Ovary (tissue), 9 donors: Measurements from ENCODE around the gene FGD3. TPM values are rescaled to one million over a fixed set of nuclear protein-coding genes. Genes with fewer than 3 reads are reported as not detected.

Experiments used
- DNase-seq, 5 donors: peaks; one replicate each; pipeline ENCODE4 v3.0.0-alpha.2; 2019 to 2020
- H3K27ac ChIP-seq, 2 donors: fragments of 200-600 bp; one replicate each; pipeline versions ENCODE4 v1.5.1 to v1.8.0; 2019 to 2022
- H3K27me3 ChIP-seq: fragments of 200-600 bp; one replicate; pipeline ENCODE4 v1.8.0; 2022
- H3K36me3 ChIP-seq: fragments of 200-600 bp; sonication (generic); one replicate; pipeline ENCODE4 v1.5.1; 2019
- H3K4me1 ChIP-seq: one replicate; pipeline ENCODE4 v1.8.1; 2013; ENCODE audit warnings: mild to moderate bottlenecking, moderate library complexity; ENCODE audit not compliant: insufficient read depth
- H3K4me3 ChIP-seq: fragments of 200-600 bp; sonication (generic); one replicate; pipeline ENCODE4 v1.5.1; 2017
- H3K9me3 ChIP-seq, 2 donors: fragments of 200-600 bp in 1 of 2; sonication (generic) in 1 of 2; one replicate each; pipeline versions ENCODE4 v1.5.1 to v1.8.1; 2013 to 2019; ENCODE audit warnings: mild to moderate bottlenecking in 1 of 2, moderate library complexity in 1 of 2
- CTCF ChIP-seq, 3 donors: fragments of 450-650 bp in 2 of 3; fragments of 200-600 bp in 1 of 3; IDR thresholded peaks; one replicate each; pipeline versions ENCODE4 v1.5.1 to v1.8.0; 2016 to 2022; ENCODE audit warnings: antibody characterized with exemption in 3 of 3, mild to moderate bottlenecking in 1 of 3
- EP300 ChIP-seq: sonication (generic); formaldehyde crosslinking; IDR thresholded peaks from one replicate; pipeline ENCODE4 v1.6.1; 2017; ENCODE audit warnings: antibody characterized with exemption
- POLR2A ChIP-seq: fragments of 450-650 bp; IDR thresholded peaks from one replicate; pipeline ENCODE4 v1.6.1; 2017; ENCODE audit warnings: antibody characterized with exemption, mild to moderate bottlenecking, moderate library complexity
- WGBS, 3 donors: extraction: QIAGEN DNeasy Blood & Tissue Kit in 1 of 3; methylation state at CpG; one replicate each; pipeline versions ENCODE4 v1.1.5 to v1.1.7; 2013 to 2017; 5-methylcytosine and 5-hydroxymethylcytosine counted together
- intact Hi-C, 4 donors: fragments of 100-400 bp; cut with DNase I; formaldehyde crosslinking; loops; one replicate each; pipeline versions ENCODE4 v1.11.0 to v1.15.1; 2022 to 2023
- polyA plus RNA-seq, 2 donors: library from polyadenylated mRNA; stranded (reverse); fragments of 200-250 nt in 1 of 2; fragments of 350-450 nt in 1 of 2; fragmentation: Illumina TruSeq in 1 of 2; extraction: RNeasy Lipid Tissue Mini Kit (QIAGEN cat#74804) in 1 of 2; gene quantifications; one replicate each; pipeline ENCODE4 v1.2.3, GENCODE V29; 2013 to 2014
- total RNA-seq, 7 donors: library from RNA; depleted of rRNA in 2 of 7; stranded (reverse); fragments of >200 nt in 2 of 7; fragmentation: NEBNext Ultra II Directional in 3 of 7; extraction: Animal tissue kit (Norgen Biotek cat#: 25700) in 3 of 7; gene quantifications; one replicate each; pipeline versions ENCODE4 v1.1.0 to v1.2.4, GENCODE V29; 2016 to 2023
- donor health status: DM: no; HTN: no; CAD: no; lungs with moderate emphysema.
- donor health status: DM: no; HTN: no; CAD: no.
- donor health status: Bipolar disorder and iron deficiency.
- donor health status: DM: yes; HTN: yes; CAD: no.
- donor health status: DM: no; HTN: no; CAD: no.
- donor health status: DM: yes; HTN: yes; CAD: no.

Gene FGD3
- total and polyA plus RNA-seq, 9 donors, result 1.1 to 6.7 (median 2.0) TPM

- H3K4me1 ChIP-seq, result no peaks in the 10 kb centered on the region
- H3K27ac ChIP-seq, result no peak overlapping the region
- no peak overlapping the region for H3K4me3 ChIP-seq
- no peaks in the 10 kb centered on the region for H3K9me3 ChIP-seq
- no peak for DNase-seq
- TF ChIP-seq EP300 (no peak), POLR2A (no peak), CTCF (IDR thresholded peaks at IDR 0.05) (no peak)
- intact Hi-C loops, result no loop called here
- no peaks in the 10 kb centered on the region for H3K27me3 ChIP-seq
- WGBS, 3 donors, result 94 to 99% (median 96%) methylated on average over 2 of the region's 2 CpGs
- H3K36me3 ChIP-seq, result no peaks in the 10 kb centered on the region
Measured at GRCh38 chr9:92948632-92949031, 1.3 kb downstream of the FGD3 start.

- DNase-seq, result no peak
- no peaks in the 10 kb centered on the region for H3K9me3 ChIP-seq
- no peak overlapping the region for H3K4me3 ChIP-seq
- TF ChIP-seq CTCF (IDR thresholded peaks at IDR 0.05) (no peak), EP300 (no peak), POLR2A (no peak)
- no peaks in the 10 kb centered on the region for H3K4me1 ChIP-seq
- no peak overlapping the region for H3K27ac ChIP-seq
- H3K36me3 ChIP-seq, result no peaks in the 10 kb centered on the region
- 89 to 91% (median 90%) methylated on average over 11 of the region's 11 CpGs for WGBS, 3 donors
- no peaks in the 10 kb centered on the region for H3K27me3 ChIP-seq
- intact Hi-C loops, result no loop called here
Measured at GRCh38 chr9:92949266-92949982, 2.1 kb downstream of the FGD3 start.

- intact Hi-C loops, result no loop called here
- DNase-seq, result no peak
- Histone ChIP-seq H3K27ac (no peak overlapping the region), H3K9me3 (no peaks in the 10 kb centered on the region), H3K36me3 (no peaks in the 10 kb centered on the region), H3K4me1 (no peaks in the 10 kb centered on the region), H3K4me3 (no peak overlapping the region), H3K27me3 (no peaks in the 10 kb centered on the region)
- WGBS, 3 donors, result 86 to 90% (median 89%) methylated on average over 11 of the region's 11 CpGs
- TF ChIP-seq CTCF (IDR thresholded peaks at IDR 0.05) (no peak), EP300 (no peak), POLR2A (no peak)
Measured at GRCh38 chr9:92950359-92950955, 3.1 kb downstream of the FGD3 start.

- intact Hi-C loops, result no loop called here
- Histone ChIP-seq H3K27ac (no peak overlapping the region), H3K36me3 (no peaks in the 10 kb centered on the region), H3K9me3 (no peaks in the 10 kb centered on the region), H3K27me3 (no peaks in the 10 kb centered on the region), H3K4me3 (no peak overlapping the region), H3K4me1 (no peaks in the 10 kb centered on the region)
- WGBS, 3 donors, result 75 to 79% (median 76%) methylated on average over 9 of the region's 9 CpGs
- no peak for DNase-seq
- TF ChIP-seq EP300, result no peak
- no peak for TF ChIP-seq POLR2A
- TF ChIP-seq CTCF (IDR thresholded peaks at IDR 0.05), result no peak
Measured at GRCh38 chr9:92952906-92953610, 5.7 kb downstream of the FGD3 start.
